GM19395 (cell line): ENCODE data around the gene BNIP5.
"Not testable (repeated sequence)": the region's sequence is repeated elsewhere in the genome, so short reads cannot be mapped to it uniquely, and the experiment has no call there.

ENCODE experiments used
- ATAC-seq: cut with Tn5 transposase; IDR thresholded peaks from one replicate; pipeline ENCODE4 v1.9.1; 2021; ENCODE audit warnings: mild to moderate bottlenecking, moderate library complexity; ENCODE audit not compliant: unreplicated experiment

BNIP5 gene

GRCh38 chr6:36368421-36368820 is 31.7 kb upstream of the BNIP5 start:
- ATAC-seq, result no peak

GRCh38 chr6:36367743-36368142 is 31.1 kb upstream of the BNIP5 start:
- ATAC-seq, result no peak

- ATAC-seq, result no peak
Observed at GRCh38 chr6:36364669-36365479, 28.2 kb upstream of the BNIP5 start.

GRCh38 chr6:36364061-36364635 is 27.5 kb upstream of the BNIP5 start:
- ATAC-seq, result not testable (repeated sequence)

GRCh38 chr6:36363371-36363752 is 26.7 kb upstream of the BNIP5 start:
- not testable (repeated sequence) for ATAC-seq

GRCh38 chr6:36362551-36363370 is 26.1 kb upstream of the BNIP5 start:
- ATAC-seq, result no peak

- no peak for ATAC-seq
Observed at GRCh38 chr6:36361071-36361470, 24.4 kb upstream of the BNIP5 start.

GRCh38 chr6:36360241-36361054 is 23.8 kb upstream of the BNIP5 start:
- ATAC-seq, result no peak

- no peak for ATAC-seq
Observed at GRCh38 chr6:36358226-36358915, 21.7 kb upstream of the BNIP5 start.

- ATAC-seq, result no peak
Observed at GRCh38 chr6:36357872-36358225, 21.2 kb upstream of the BNIP5 start.

GRCh38 chr6:36355819-36356218 is 19.1 kb upstream of the BNIP5 start:
- no peak for ATAC-seq

- no peak for ATAC-seq
Observed at GRCh38 chr6:36353411-36353915, 16.8 kb upstream of the BNIP5 start.

- ATAC-seq, result no peak
Observed at GRCh38 chr6:36352477-36353157, 15.9 kb upstream of the BNIP5 start.

- ATAC-seq, result no peak
Observed at GRCh38 chr6:36350681-36351571, 14.2 kb upstream of the BNIP5 start.

GRCh38 chr6:36350082-36350481 is 13.4 kb upstream of the BNIP5 start:
- ATAC-seq, result no peak

- no peak for ATAC-seq
Observed at GRCh38 chr6:36349240-36349639, 12.6 kb upstream of the BNIP5 start.

GRCh38 chr6:36347621-36348020 is 10.9 kb upstream of the BNIP5 start:
- no peak for ATAC-seq

- no peak for ATAC-seq
Observed at GRCh38 chr6:36346486-36347273, 10.0 kb upstream of the BNIP5 start.
